ENCODE measurements around the gene RFX7.

- TF ChIP-seq POLR2AphosphoS5 (IDR thresholded peaks at IDR 0.05), result no peak
- TF ChIP-seq CTCF (IDR thresholded peaks at IDR 0.05), result no peak
- TF ChIP-seq EP300 (IDR thresholded peaks at IDR 0.05; ENCODE audit: low read depth), result no peak
Measured at GRCh38 chr15:56244811-56245576, 1.3 kb upstream of the RFX7 start.

All from transverse colon (tissue), 4 donors.